ENCODE measurements around the gene GH1. TPM values are rescaled to one million over a fixed set of nuclear protein-coding genes. Genes with fewer than 3 reads are reported as not detected.
A peak's percentile ranks its signal among the peaks of the same experiment; 100 is the strongest.
"Not testable (repeated sequence)": the region's sequence is repeated elsewhere in the genome, so short reads cannot be mapped to it uniquely, and the experiment has no call there.

GH1 gene
- total and polyA plus RNA-seq, 2 donors (not counting 1 experiment from before 2014, with no cell fraction given), result 1.7 to 2.3 TPM

DNA sequence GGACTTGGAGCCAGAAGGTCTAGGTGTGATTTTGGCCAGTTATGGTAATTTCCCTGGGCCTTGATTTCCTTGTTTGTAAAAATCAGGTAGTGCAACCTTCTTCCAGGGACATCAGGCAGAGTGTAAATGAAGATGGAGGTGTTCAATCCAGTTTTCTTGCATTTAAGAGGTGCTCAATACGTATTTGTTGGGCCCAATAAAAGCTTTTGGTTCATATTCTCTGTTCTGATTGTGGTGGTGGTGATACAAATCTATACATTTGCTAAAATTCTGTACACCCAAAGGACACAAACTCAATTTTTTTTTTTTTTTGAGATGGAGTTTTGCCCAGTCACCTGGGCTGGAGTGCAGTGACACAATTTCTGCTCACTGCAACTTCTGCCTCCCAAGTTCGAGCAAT is 7.5 kb upstream of the GH1 start:
- peaks cover 82 to 95% of the 10 kb centered on the region in 2 donors for H3K4me1 ChIP-seq (ENCODE audit: control insufficient read depth in 2 of 2, insufficient read depth in 2 of 2, low read length in 2 of 2)
- WGBS (ENCODE audit: insufficient coverage), result 60% methylated on average over 1 of the region's 2 CpGs

DNA sequence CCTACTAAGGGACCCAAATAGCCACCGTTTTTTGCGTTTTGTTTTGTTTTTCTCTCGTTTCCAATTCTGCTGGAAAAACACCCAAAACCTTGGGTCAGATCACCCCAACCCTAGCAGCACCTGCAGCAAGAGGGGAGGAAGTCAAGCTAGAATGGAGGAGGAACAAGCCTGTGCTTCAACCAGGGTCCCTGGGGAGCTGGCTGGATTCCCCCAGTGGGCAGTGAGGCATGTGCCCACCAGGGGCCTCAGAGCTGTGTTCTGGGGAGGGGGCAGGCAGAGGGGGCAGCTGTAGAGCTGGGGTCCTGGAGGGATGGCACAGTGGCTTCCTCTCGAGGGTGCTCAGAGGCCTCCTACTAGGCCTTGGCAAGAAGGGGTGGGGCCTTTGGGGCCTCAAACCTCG is 7.0 kb upstream of the GH1 start:
- ChIA-PET CTCF (interaction anchor here (0.8 to 26.0 kb wide), 10 partner anchors 8 to 208 kb away, joined by 3 to 834 read pairs (median 8); partner anchors contain the start of genes CD79B, CSHL1 and ICAM2), POLR2A (interaction anchor here (0.5 to 12.1 kb wide), 9 partner anchors 8 to 478 kb away, joined by 3 to 360 read pairs (median 5); no protein-coding TSS in a partner anchor)
- intact Hi-C loops (cut with micrococcal nuclease), result no loop called here
- peaks cover 0 to 39% of the 10 kb centered on the region in 2 experiments for H3K36me3 ChIP-seq (replicated peaks in 1 of 2; ENCODE audit: control extremely low read depth in 1 of 2, control insufficient read depth in 1 of 2, extremely low read depth in 1 of 2, insufficient read depth in 2 of 2, low read length in 1 of 2)
- Mint-ChIP-seq H3K27ac (peak overlapping the region; percentile 92), H3K27me3 (no peaks in the 10 kb centered on the region), H3K4me3 (peak overlapping the region; percentile 74), H3K9me3 (ENCODE audit: insufficient read depth) (no peaks in the 10 kb centered on the region), H3K4me1 (peaks cover 85% of the 10 kb centered on the region)
- DNase-seq (peak; percentile 91), ATAC-seq (ENCODE audit: low read depth) (peak; percentile 67)
- no peak overlapping the region for H2AFZ ChIP-seq (ENCODE audit: insufficient read depth, low read depth, low read length, poor library complexity, severe bottlenecking)
- H4K20me1 ChIP-seq (ENCODE audit: control insufficient read depth, insufficient read depth, low read length, poor library complexity, severe bottlenecking), result peaks cover 31% of the 10 kb centered on the region
- peaks cover 40% of the 10 kb centered on the region for H3K79me2 ChIP-seq (ENCODE audit: control insufficient read depth, insufficient read depth, low read length)
- WGBS (ENCODE audit: insufficient coverage), result 0% methylated on average over 1 of the region's 5 CpGs
- H3K4me2 ChIP-seq (replicated peaks; ENCODE audit: low read depth, low read length, poor library complexity, severe bottlenecking), result peak overlapping the region; percentile 97
- H3K4me3 ChIP-seq (ENCODE audit: control extremely low read depth in 1 of 5, extremely low read depth in 1 of 5, insufficient read depth in 1 of 5, low read depth in 2 of 5, low read length in 4 of 5), result peak overlapping the region in 1 of 5 experiments; percentile 15
- H3K9ac ChIP-seq (ENCODE audit: low read length), result peak overlapping the region; percentile 1
- H3K9me3 ChIP-seq (ENCODE audit: control extremely low read depth in 1 of 3, control insufficient read depth in 2 of 3, insufficient read depth in 1 of 3, low read length in 2 of 3), result no peaks in the 10 kb centered on the region
- no peak for TF ChIP-seq EZH2 (IDR thresholded peaks at IDR 0.05; ENCODE audit: borderline replicate concordance, insufficient read depth, low read depth, low read length, poor library complexity, severe bottlenecking)
- TF ChIP-seq, protein P1, sequence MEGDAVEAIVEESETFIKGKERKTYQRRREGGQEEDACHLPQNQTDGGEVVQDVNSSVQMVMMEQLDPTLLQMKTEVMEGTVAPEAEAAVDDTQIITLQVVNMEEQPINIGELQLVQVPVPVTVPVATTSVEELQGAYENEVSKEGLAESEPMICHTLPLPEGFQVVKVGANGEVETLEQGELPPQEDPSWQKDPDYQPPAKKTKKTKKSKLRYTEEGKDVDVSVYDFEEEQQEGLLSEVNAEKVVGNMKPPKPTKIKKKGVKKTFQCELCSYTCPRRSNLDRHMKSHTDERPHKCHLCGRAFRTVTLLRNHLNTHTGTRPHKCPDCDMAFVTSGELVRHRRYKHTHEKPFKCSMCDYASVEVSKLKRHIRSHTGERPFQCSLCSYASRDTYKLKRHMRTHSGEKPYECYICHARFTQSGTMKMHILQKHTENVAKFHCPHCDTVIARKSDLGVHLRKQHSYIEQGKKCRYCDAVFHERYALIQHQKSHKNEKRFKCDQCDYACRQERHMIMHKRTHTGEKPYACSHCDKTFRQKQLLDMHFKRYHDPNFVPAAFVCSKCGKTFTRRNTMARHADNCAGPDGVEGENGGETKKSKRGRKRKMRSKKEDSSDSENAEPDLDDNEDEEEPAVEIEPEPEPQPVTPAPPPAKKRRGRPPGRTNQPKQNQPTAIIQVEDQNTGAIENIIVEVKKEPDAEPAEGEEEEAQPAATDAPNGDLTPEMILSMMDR (IDR thresholded peaks at IDR 0.05), result no peak
- no peaks in the 10 kb centered on the region for H3K27me3 ChIP-seq (replicated peaks in 1 of 4; ENCODE audit: control extremely low read depth in 1 of 4, control insufficient read depth in 3 of 4, insufficient read depth in 4 of 4, low read length in 3 of 4)
- H3K4me1 ChIP-seq (ENCODE audit: control insufficient read depth in 2 of 2, insufficient read depth in 2 of 2, low read length in 2 of 2), result peaks cover 87 to 98% of the 10 kb centered on the region in 2 donors
- peak overlapping the region; percentile 85 to 89 for H3K27ac ChIP-seq (ENCODE audit: low read length in 2 of 2)

More for the DNA sequence above, 7.5 kb upstream of the GH1 start:
- Histone ChIP-seq H3K27ac (ENCODE audit: low read length in 2 of 2) (peak overlapping the region; percentile 85 to 89), H3K36me3 (replicated peaks in 1 of 2; ENCODE audit: control extremely low read depth in 1 of 2, control insufficient read depth in 1 of 2, extremely low read depth in 1 of 2, insufficient read depth in 2 of 2, low read length in 1 of 2) (peaks cover 0 to 44% of the 10 kb centered on the region in 2 experiments), H4K20me1 (ENCODE audit: control insufficient read depth, insufficient read depth, low read length, poor library complexity, severe bottlenecking) (peaks cover 37% of the 10 kb centered on the region), H2AFZ (ENCODE audit: insufficient read depth, low read depth, low read length, poor library complexity, severe bottlenecking) (no peak overlapping the region), H3K9me3 (ENCODE audit: control extremely low read depth in 1 of 3, control insufficient read depth in 2 of 3, insufficient read depth in 1 of 3, low read length in 2 of 3) (no peaks in the 10 kb centered on the region), H3K9ac (ENCODE audit: low read length) (peak overlapping the region; percentile 1), H3K27me3 (replicated peaks in 1 of 4; ENCODE audit: control extremely low read depth in 1 of 4, control insufficient read depth in 3 of 4, insufficient read depth in 4 of 4, low read length in 3 of 4) (no peaks in the 10 kb centered on the region), H3K4me2 (replicated peaks; ENCODE audit: low read depth, low read length, poor library complexity, severe bottlenecking) (peak overlapping the region; percentile 97), H3K79me2 (ENCODE audit: control insufficient read depth, insufficient read depth, low read length) (peaks cover 40% of the 10 kb centered on the region), H3K4me3 (ENCODE audit: control extremely low read depth in 1 of 5, extremely low read depth in 1 of 5, insufficient read depth in 1 of 5, low read depth in 2 of 5, low read length in 4 of 5) (no peak overlapping the region)
- TF ChIP-seq EZH2 (IDR thresholded peaks at IDR 0.05; ENCODE audit: borderline replicate concordance, insufficient read depth, low read depth, low read length, poor library complexity, severe bottlenecking), result no peak
- TF ChIP-seq, protein P1 (IDR thresholded peaks at IDR 0.05), result no peak
- Mint-ChIP-seq H3K4me3 (peak overlapping the region; percentile 74), H3K9me3 (ENCODE audit: insufficient read depth) (no peaks in the 10 kb centered on the region), H3K27ac (peak overlapping the region; percentile 92), H3K27me3 (no peaks in the 10 kb centered on the region), H3K4me1 (peaks cover 84% of the 10 kb centered on the region)
- no peak for ATAC-seq (ENCODE audit: low read depth)
- DNase-seq, result no peak
- intact Hi-C loops (cut with micrococcal nuclease), result no loop called here
- POLR2A ChIA-PET, result interaction anchor here (0.5 to 12.1 kb wide), 7 partner anchors 11 to 96 kb away, joined by 3 to 360 read pairs (median 4); no protein-coding TSS in a partner anchor
- CTCF ChIA-PET, result interaction anchor here (0.7 to 26.0 kb wide), 12 partner anchors 8 to 208 kb away, joined by 3 to 834 read pairs (median 6); partner anchors contain the start of genes CD79B, CSHL1 and ICAM2

- intact Hi-C loops (cut with micrococcal nuclease), result loop anchor here (1.0 to 5.0 kb wide), 2 partner anchors 10 to 340 kb away; partner anchors contain the start of genes CD79B and TEX2
- ChIA-PET POLR2A (interaction anchor here (0.6 to 6.8 kb wide), 10 partner anchors 9 to 207 kb away, joined by 3 to 160 read pairs (median 4); partner anchors contain the start of genes CD79B, ERN1 and ICAM2), CTCF (interaction anchor here (1.7 to 26.0 kb wide), 7 partner anchors 10 to 102 kb away, joined by 5 to 834 read pairs (median 185); partner anchors contain the start of genes CD79B, CSHL1 and ICAM2)
- not testable (repeated sequence) for H3K9me3 ChIP-seq (ENCODE audit: control extremely low read depth in 1 of 3, control insufficient read depth in 2 of 3, insufficient read depth in 1 of 3, low read length in 2 of 3); H3K36me3 ChIP-seq (replicated peaks in 1 of 2; ENCODE audit: control extremely low read depth in 1 of 2, control insufficient read depth in 1 of 2, extremely low read depth in 1 of 2, insufficient read depth in 2 of 2, low read length in 1 of 2); H3K9me3 Mint-ChIP-seq (ENCODE audit: insufficient read depth); H2AFZ ChIP-seq (ENCODE audit: insufficient read depth, low read depth, low read length, poor library complexity, severe bottlenecking); H3K27me3 ChIP-seq (replicated peaks in 1 of 4; ENCODE audit: control extremely low read depth in 1 of 4, control insufficient read depth in 3 of 4, insufficient read depth in 4 of 4, low read length in 3 of 4); H4K20me1 ChIP-seq (ENCODE audit: control insufficient read depth, insufficient read depth, low read length, poor library complexity, severe bottlenecking); H3K27me3 Mint-ChIP-seq
- 6% methylated on average over 7 of the region's 9 CpGs for WGBS (ENCODE audit: insufficient coverage)
- peak overlapping the region; percentile 53 for H3K4me2 ChIP-seq (replicated peaks; ENCODE audit: low read depth, low read length, poor library complexity, severe bottlenecking)
- peak overlapping the region in 3 of 5 experiments; percentile 9 to 41 (median 18) for H3K4me3 ChIP-seq (ENCODE audit: control extremely low read depth in 1 of 5, extremely low read depth in 1 of 5, insufficient read depth in 1 of 5, low read depth in 2 of 5, low read length in 4 of 5)
- H3K27ac ChIP-seq (ENCODE audit: low read length in 2 of 2), result peak overlapping the region; percentile 83 to 89
- Mint-ChIP-seq H3K4me1 (peaks cover 77% of the 10 kb centered on the region), H3K27ac (peak overlapping the region; percentile 94), H3K4me3 (peak overlapping the region; percentile 83)
- H3K4me1 ChIP-seq (ENCODE audit: control insufficient read depth in 2 of 2, insufficient read depth in 2 of 2, low read length in 2 of 2), result peaks cover 77 to 89% of the 10 kb centered on the region in 2 donors
- peak overlapping the region; percentile 14 for H3K9ac ChIP-seq (ENCODE audit: low read length)
- peaks cover 26% of the 10 kb centered on the region for H3K79me2 ChIP-seq (ENCODE audit: control insufficient read depth, insufficient read depth, low read length)
- ATAC-seq (ENCODE audit: low read depth) (peak; percentile 44), DNase-seq (peak; percentile 86)
Observed at GRCh38 chr17:63922402-63922801, 3.8 kb upstream of the GH1 start.
